C4-2B (cell line): Measurements from ENCODE around the gene ATF2.

Source experiments
- CTCF ChIP-seq: fragments of 450-650 bp; conservative IDR thresholded peaks from 2 replicates; pipeline ENCODE4 v1.5.1; 2017; ENCODE audit warnings: mild to moderate bottlenecking
- ZFX ChIP-seq: fragments of 450-650 bp; IDR thresholded peaks from 2 replicates; pipeline ENCODE4 v1.6.1; 2017

DNA sequence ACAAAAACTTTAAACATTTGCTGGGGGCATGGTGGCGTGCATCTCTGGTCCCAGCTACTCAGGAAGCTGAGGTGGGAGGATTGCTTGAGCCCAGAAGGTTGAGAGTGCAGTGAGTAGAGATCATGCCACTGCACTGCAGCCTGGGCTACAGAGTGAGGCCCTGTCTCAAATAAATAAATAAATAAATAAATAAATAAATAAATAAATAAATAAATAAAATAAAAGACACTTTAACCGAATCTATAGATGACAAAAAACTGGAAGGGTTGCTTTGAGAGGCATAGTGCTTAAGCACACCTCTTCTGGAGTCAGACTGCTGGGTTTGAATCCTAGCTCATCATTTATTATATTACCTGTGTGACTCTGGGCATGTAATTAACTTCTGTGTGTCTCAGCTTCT is 141.6 kb downstream of the ATF2 start:
- TF ChIP-seq CTCF (no peak), ZFX (no peak)
